BJ (cell line): Measurements from ENCODE around the gene TEX2. TPM values are rescaled to one million over a fixed set of nuclear protein-coding genes. Genes with fewer than 3 reads are reported as not detected.
"Not testable (repeated sequence)": the region's sequence is repeated elsewhere in the genome, so short reads cannot be mapped to it uniquely, and the experiment has no call there.

ENCODE experiments used
- CTCF ChIA-PET: fragments of 350-600 bp; formaldehyde crosslinking; extraction: SDS; loops from one replicate; lab custom pipeline; 2021; ENCODE audit warnings: antibody characterized with exemption, inconsistent platforms; lab: Yijun Ruan, JAX
- POLR2A ChIA-PET: fragments of 300-600 bp; sonication (Branson Sonifier 250); formaldehyde crosslinking; extraction: SDS; loops from one replicate; lab custom pipeline; 2021; ENCODE audit warnings: antibody characterized with exemption; lab: Charles Lee
- DNase-seq: peaks from one replicate; pipeline ENCODE4 v3.0.0-alpha.2; 2011; ENCODE audit warnings: low read depth
- H3K27me3 ChIP-seq: 2 replicates; pipeline ENCODE4 v1.6.0; 2011; ENCODE audit warnings: low read length; ENCODE audit not compliant: control insufficient read depth, insufficient read depth
- H3K36me3 ChIP-seq: 2 replicates; pipeline ENCODE4 v1.5.1; 2011; ENCODE audit warnings: low read length; ENCODE audit not compliant: control insufficient read depth, insufficient read depth
- H3K4me3 ChIP-seq: 2 replicates; pipeline ENCODE4 v1.5.1; 2011; ENCODE audit warnings: low read depth, mild to moderate bottlenecking, control low read depth, low read length
- polyA plus RNA-seq: library from polyadenylated mRNA; depleted of rRNA; stranded (reverse); fragments of >200 nt; gene quantifications from 2 replicates; pipeline ENCODE4 v1.2.3, GENCODE V29; 2011
- TF ChIP-seq, protein P1 (sequence below): IDR thresholded peaks from 2 replicates; pipeline ENCODE4 v1.5.1; 2011; ENCODE audit warnings: low read depth, mild to moderate bottlenecking, control low read depth, inconsistent platforms, low read length, moderate library complexity; ENCODE audit not compliant: insufficient read depth

Gene TEX2
- polyA plus RNA-seq, 1 experiment = 35.0 TPM

DNA sequence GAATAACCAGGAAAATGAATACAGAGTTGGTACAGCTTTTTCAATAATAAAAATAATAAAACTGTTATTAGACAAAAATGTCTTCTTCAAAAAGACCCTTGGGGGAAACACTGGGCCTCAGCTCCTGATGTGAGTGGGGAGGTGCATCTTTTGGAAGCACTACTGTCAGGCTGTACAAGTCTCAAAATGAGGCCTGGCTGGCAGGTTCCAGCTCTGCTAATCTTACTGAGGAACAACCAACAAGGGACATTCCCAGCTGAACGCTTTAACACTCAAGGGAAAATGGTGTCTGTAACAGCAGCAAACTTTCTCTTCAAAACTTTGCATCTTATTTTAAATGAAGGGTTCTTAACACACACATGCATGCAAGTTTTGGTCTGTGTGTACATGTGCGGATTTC, 19.7 kb downstream of the TEX2 start:
- no peak for DNase-seq
- ChIA-PET POLR2A (no interaction called here), CTCF (interaction anchor here (0.7 to 1.6 kb wide), 5 partner anchors 11 to 39 kb away, joined by 3 to 5 read pairs (median 3); no protein-coding TSS in a partner anchor)
- Histone ChIP-seq H3K4me3 (no peak overlapping the region), H3K36me3 (no peaks in the 10 kb centered on the region), H3K27me3 (no peaks in the 10 kb centered on the region)
- TF ChIP-seq, protein P1, sequence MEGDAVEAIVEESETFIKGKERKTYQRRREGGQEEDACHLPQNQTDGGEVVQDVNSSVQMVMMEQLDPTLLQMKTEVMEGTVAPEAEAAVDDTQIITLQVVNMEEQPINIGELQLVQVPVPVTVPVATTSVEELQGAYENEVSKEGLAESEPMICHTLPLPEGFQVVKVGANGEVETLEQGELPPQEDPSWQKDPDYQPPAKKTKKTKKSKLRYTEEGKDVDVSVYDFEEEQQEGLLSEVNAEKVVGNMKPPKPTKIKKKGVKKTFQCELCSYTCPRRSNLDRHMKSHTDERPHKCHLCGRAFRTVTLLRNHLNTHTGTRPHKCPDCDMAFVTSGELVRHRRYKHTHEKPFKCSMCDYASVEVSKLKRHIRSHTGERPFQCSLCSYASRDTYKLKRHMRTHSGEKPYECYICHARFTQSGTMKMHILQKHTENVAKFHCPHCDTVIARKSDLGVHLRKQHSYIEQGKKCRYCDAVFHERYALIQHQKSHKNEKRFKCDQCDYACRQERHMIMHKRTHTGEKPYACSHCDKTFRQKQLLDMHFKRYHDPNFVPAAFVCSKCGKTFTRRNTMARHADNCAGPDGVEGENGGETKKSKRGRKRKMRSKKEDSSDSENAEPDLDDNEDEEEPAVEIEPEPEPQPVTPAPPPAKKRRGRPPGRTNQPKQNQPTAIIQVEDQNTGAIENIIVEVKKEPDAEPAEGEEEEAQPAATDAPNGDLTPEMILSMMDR = no peak

DNA sequence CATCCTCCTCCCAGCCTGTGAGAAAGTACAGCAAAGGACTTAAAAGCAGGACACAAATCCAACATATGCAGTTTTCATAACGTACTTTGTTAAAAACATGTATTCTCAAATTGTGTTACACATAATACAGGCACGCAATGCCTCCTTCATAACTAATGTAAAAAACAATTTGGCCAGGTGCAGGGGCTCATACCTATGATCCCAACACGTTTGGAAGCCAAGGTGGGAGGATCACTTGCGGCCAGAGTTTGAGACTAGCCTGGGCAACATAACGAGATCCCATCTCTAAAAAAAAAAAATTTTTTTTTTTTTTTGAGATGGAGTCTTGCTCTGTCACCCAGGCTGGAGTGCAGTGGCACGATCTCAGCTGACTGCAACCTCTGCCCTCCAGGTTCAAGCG, 20.4 kb downstream of the TEX2 start:
- Histone ChIP-seq H3K36me3 (no peaks in the 10 kb centered on the region), H3K27me3 (no peaks in the 10 kb centered on the region), H3K4me3 (no peak overlapping the region)
- no peak for DNase-seq
- ChIA-PET CTCF (interaction anchor here (0.7 to 1.6 kb wide), 3 partner anchors 10 to 39 kb away, joined by 3 to 5 read pairs (median 3); no protein-coding TSS in a partner anchor), POLR2A (no interaction called here)
- TF ChIP-seq, protein P1 = no peak

DNA sequence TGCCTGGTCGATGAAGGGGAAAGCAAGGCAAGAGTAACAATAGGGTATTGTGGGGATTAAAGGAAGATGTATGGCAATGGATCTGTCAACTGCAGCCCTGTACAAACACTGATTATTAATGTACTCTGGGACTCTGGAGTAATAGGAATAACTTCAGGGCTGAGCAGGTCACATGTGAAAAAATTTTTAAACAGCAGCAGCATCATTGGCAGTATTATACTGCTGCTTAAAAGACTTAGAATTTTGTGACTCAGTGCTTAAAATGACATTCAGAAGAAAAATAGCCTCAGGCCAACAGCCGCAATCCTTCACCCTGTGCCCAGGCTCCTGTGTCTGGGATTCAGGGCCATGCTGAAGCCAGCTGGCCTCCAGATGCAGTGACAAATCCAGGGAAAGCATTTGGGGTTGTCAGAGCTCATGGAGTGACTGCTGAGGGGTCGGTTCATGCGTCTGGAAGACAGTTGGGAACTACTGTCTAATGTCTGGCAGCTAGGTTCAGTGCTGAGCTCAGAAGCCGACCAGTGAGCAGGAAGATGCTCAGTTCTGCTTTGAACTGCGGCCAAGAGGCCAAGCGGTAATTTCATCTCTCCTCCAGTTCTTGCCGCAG, 22.2 kb downstream of the TEX2 start:
- no peaks in the 10 kb centered on the region for H3K36me3 ChIP-seq
- DNase-seq = peak; percentile 97
- H3K27me3 ChIP-seq = no peaks in the 10 kb centered on the region
- TF ChIP-seq, protein P1 = no peak
- ChIA-PET CTCF (interaction anchor here (0.7 to 2.0 kb wide), 5 partner anchors 13 to 92 kb away, joined by 3 to 5 read pairs (median 3); no protein-coding TSS in a partner anchor), POLR2A (no interaction called here)
- no peak overlapping the region for H3K4me3 ChIP-seq

DNA sequence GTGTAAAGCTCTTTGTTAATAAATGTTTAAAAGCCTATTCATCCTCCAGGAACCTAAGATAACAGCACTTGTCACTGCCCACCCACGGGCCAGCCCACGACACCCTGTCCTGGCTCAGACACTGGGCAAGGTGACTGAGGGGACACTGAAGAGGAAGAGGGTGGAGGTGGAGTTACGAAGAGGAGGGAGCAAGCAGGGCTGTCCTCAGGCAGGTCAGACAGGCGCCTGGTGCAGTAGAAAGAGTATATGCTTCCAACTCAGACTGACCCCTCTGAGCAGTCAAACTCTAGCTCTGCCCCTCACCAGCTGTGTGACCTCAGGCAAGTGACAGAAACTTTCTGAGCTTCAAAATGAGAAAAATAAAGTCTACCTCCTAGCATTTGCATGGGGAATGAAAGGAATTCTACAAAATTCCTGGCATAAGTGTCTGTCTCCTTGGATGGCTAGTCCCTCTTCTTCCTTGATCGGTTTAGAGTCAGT, 22.8 kb downstream of the TEX2 start:
- DNase-seq = no peak
- TF ChIP-seq, protein P1 = peak; percentile 43; the same call in 1 of the 2 replicates
- ChIA-PET CTCF (interaction anchor here (0.7 to 2.0 kb wide), 6 partner anchors 12 to 92 kb away, joined by 3 to 5 read pairs (median 3); no protein-coding TSS in a partner anchor), POLR2A (interaction anchor here (0.6 kb wide), 1 partner anchor 10 kb away, joined by 3 read pairs; no protein-coding TSS in a partner anchor)
- H3K36me3 ChIP-seq = no peaks in the 10 kb centered on the region
- H3K27me3 ChIP-seq = no peaks in the 10 kb centered on the region
- H3K4me3 ChIP-seq = 0 out of 2 replicates have a peak overlapping the region, but pooled peaks have one; percentile 6

DNA sequence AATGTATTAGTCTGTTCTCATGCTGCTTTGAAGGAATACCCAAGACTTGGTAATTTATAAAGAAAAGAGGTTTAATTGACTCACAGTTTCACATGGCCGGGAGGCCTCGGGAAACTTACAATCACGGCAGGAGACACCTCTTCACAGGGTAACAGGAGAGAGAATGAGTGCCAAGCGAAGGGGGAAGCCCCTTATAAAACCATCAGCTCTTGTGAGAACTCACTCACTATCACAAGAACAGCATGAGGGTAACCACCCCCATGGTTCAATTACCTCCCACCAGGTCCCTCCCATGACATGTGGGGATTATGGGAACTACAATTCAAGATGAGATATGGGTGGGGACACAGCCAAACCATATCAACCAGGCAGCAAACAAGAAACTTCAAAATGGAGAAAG, 24.6 kb downstream of the TEX2 start:
- H3K36me3 ChIP-seq, DNase-seq, H3K27me3 ChIP-seq, H3K4me3 ChIP-seq, POLR2A ChIA-PET: not testable (repeated sequence)
- CTCF ChIA-PET = interaction anchor here (0.7 kb wide), 1 partner anchor 43 kb away, joined by 3 read pairs; no protein-coding TSS in a partner anchor
